Effector memory CD4-positive, alpha-beta T cell (primary cell): Measurements from ENCODE around the gene OVCA2.
"Not testable (repeated sequence)": the region's sequence is repeated elsewhere in the genome, so short reads cannot be mapped to it uniquely, and the experiment has no call there.

Experiments used
- DNase-seq, 3 donors: peaks; one replicate each; pipeline ENCODE4 v3.0.0-alpha.2; 2020
- H3K27ac ChIP-seq: 2 replicates; pipeline ENCODE4 v1.7.0; 2013; ENCODE audit warnings: mild to moderate bottlenecking, low read length, moderate library complexity; ENCODE audit not compliant: insufficient read depth, poor library complexity, severe bottlenecking
- H3K27me3 ChIP-seq: replicated peaks from 2 replicates; pipeline ENCODE4 v1.7.0; 2013; ENCODE audit warnings: mild to moderate bottlenecking, low read length; ENCODE audit not compliant: insufficient read depth, control insufficient read depth, poor library complexity, severe bottlenecking
- H3K36me3 ChIP-seq: 2 replicates; pipeline ENCODE4 v1.7.0; 2013; ENCODE audit warnings: mild to moderate bottlenecking, low read length, moderate library complexity; ENCODE audit not compliant: control insufficient read depth, insufficient read depth
- H3K4me1 ChIP-seq: 2 replicates; pipeline ENCODE4 v1.7.0; 2013; ENCODE audit warnings: low read length, mild to moderate bottlenecking; ENCODE audit not compliant: control insufficient read depth, insufficient read depth, poor library complexity, severe bottlenecking
- H3K4me3 ChIP-seq: 2 replicates; pipeline ENCODE4 v1.7.0; 2013; ENCODE audit warnings: low read length, low read depth, mild to moderate bottlenecking; ENCODE audit not compliant: insufficient read depth, poor library complexity, severe bottlenecking
- H3K9me3 ChIP-seq: 2 replicates; pipeline ENCODE4 v1.7.0; 2013; ENCODE audit warnings: mild to moderate bottlenecking, low read length, moderate library complexity; ENCODE audit not compliant: control insufficient read depth

Gene OVCA2

GRCh38 chr17:1999557-2000251 lies 42.1 kb upstream of the OVCA2 start:
- no peak overlapping the region for H3K4me3 ChIP-seq
- H3K9me3 ChIP-seq: no peaks in the 10 kb centered on the region
- peaks cover 8% of the 10 kb centered on the region for H3K27me3 ChIP-seq
- H3K27ac ChIP-seq: no peak overlapping the region
- H3K4me1 ChIP-seq: no peaks in the 10 kb centered on the region
- no peaks in the 10 kb centered on the region for H3K36me3 ChIP-seq
- no peak for DNase-seq

DNA sequence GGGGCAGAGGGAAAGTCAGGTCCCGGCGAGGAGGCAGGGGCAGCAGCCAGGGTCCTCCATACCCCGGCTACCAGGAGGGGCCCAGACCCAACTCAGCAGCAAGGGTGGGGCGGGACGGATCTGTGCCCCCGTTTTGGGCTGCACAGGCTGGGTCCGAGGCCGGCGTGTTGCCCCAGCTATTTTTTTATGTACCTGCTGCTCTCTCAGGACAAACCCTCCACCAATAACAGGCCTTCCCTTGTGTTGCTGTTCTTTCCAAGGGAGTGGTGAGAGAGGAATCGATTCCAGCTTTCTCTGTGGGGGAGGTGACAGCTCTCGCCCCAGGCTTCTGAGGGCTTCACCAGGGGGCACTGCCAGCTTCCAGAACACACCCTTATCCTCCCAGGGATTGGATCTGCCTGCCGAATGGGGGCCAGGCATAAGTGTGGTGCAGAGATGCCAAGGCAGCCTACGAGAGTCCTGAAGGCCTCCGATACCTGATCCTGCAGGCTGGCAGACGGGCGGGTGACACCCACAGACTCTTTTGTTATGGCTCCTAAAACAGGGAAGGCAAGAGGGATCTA lies 39.0 kb upstream of the OVCA2 start:
- H3K4me1 ChIP-seq: no peaks in the 10 kb centered on the region
- no peak for DNase-seq
- no peak overlapping the region for H3K4me3 ChIP-seq
- no peak overlapping the region for H3K27ac ChIP-seq
- no peaks in the 10 kb centered on the region for H3K36me3 ChIP-seq
- peaks cover 8% of the 10 kb centered on the region for H3K27me3 ChIP-seq
- H3K9me3 ChIP-seq: no peaks in the 10 kb centered on the region

DNA sequence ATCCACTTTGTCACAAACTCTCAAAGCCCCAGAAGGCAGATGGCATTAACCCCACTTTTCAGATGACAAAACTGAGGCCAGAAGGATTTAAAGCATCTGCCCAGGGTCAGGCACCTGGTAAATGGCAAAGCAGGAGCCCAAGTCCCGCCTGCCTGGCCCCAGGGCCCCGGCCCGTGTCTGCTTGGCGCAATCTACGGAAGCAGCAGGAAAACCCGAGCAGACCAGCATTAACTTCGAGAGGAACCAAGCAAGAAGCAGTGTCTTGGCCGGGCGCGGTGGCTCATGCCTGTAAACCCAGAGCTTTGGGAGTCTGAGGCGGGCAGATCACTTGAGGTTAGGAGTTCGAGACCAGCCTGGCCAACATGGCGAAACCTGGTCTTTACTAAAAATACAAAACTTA lies 38.3 kb upstream of the OVCA2 start:
- H3K27ac ChIP-seq: no peak overlapping the region
- H3K27me3 ChIP-seq: peaks cover 2% of the 10 kb centered on the region
- no peak for DNase-seq

DNA sequence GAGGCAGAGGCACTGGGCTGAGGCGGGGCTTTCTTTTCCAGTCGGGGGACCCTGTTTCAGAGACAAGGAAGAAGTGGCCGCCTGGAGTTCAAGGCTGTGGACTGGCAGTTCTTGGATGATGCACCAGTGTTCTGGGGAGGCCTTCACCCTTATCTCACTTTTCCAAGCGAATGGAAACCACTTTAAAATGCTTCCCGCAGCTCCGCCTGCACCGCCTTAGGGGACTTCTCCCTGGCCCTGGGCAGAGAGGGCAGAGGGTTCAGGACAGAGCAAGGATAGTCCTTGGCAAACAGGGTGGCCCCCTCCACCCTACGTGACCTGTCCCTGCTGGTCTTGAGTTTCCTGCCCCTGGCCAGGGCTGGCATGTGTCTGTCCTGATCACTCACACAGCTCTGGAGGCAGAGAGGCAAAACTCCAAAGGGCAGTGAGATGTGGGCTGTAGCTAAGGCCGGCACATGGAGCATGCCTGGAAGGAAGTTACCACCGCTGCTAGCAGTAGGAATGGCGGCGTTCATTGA lies 37.3 kb upstream of the OVCA2 start:
- no peak overlapping the region for H3K27ac ChIP-seq
- no peaks in the 10 kb centered on the region for H3K36me3 ChIP-seq
- no peaks in the 10 kb centered on the region for H3K9me3 ChIP-seq
- no peak for DNase-seq
- H3K4me3 ChIP-seq: no peak overlapping the region
- H3K4me1 ChIP-seq: no peaks in the 10 kb centered on the region
- no peaks in the 10 kb centered on the region for H3K27me3 ChIP-seq

More for the DNA sequence above, 38.3 kb upstream of the OVCA2 start:
- Histone ChIP-seq H3K4me3 (no peak overlapping the region), H3K9me3 (no peaks in the 10 kb centered on the region), H3K4me1 (no peaks in the 10 kb centered on the region), H3K36me3 (no peaks in the 10 kb centered on the region)

DNA sequence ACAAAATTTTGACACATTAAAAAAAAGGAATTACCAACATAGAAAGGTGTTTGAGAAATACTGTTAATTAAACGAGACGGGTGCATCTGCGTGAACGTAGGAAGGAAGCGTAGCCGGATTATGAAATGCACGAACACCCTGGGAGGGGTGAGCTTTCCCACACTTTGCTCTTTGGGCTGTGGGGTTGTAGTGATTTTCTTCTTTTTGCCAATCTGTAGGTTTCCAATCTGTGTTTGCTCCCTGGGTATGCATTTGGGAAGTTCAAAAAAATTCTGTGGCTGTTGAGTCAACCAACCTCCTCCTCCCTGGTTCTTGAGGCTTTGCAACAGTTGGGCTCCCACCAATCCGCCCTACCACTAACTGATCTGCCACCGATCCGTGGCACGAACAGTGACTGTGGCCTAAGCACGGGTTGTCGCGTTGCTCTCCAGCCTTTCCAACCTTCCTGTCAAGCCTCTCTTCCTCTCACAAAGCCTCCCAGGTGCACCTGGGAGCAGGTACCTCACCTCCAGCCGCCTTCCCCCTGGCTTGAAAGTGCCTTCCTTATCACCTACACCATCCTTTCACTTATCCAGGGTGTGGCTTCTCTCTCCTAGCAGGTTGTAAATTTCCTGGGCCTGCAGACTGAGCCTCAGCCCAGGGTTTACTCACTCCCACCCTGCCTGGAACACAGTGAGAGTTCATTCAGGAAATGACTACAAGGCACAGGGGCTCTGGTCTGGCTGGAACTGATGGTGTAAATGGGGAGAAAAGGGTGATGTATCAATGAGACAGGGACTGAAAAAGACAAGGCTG lies 33.3 kb upstream of the OVCA2 start:
- Histone ChIP-seq H3K36me3 (no peaks in the 10 kb centered on the region), H3K4me1 (no peaks in the 10 kb centered on the region), H3K27me3 (no peaks in the 10 kb centered on the region), H3K4me3 (no peak overlapping the region), H3K9me3 (no peaks in the 10 kb centered on the region), H3K27ac (no peak overlapping the region)
- DNase-seq: no peak

GRCh38 chr17:2009737-2010136 lies 32.1 kb upstream of the OVCA2 start:
- no peak overlapping the region for H3K4me3 ChIP-seq
- H3K36me3 ChIP-seq: no peaks in the 10 kb centered on the region
- H3K27ac ChIP-seq: no peak overlapping the region
- H3K27me3 ChIP-seq: no peaks in the 10 kb centered on the region
- H3K9me3 ChIP-seq: no peaks in the 10 kb centered on the region
- no peak for DNase-seq
- no peaks in the 10 kb centered on the region for H3K4me1 ChIP-seq

GRCh38 chr17:2011411-2012371 lies 30.1 kb upstream of the OVCA2 start:
- Histone ChIP-seq H3K36me3 (no peaks in the 10 kb centered on the region), H3K9me3 (no peaks in the 10 kb centered on the region), H3K4me3 (no peak overlapping the region), H3K4me1 (no peaks in the 10 kb centered on the region), H3K27ac (no peak overlapping the region), H3K27me3 (no peaks in the 10 kb centered on the region)
- DNase-seq: no peak

GRCh38 chr17:2012499-2012898 lies 29.3 kb upstream of the OVCA2 start:
- Histone ChIP-seq H3K27ac (no peak overlapping the region), H3K36me3 (no peaks in the 10 kb centered on the region), H3K27me3 (no peaks in the 10 kb centered on the region), H3K4me1 (no peaks in the 10 kb centered on the region), H3K9me3 (no peaks in the 10 kb centered on the region), H3K4me3 (no peak overlapping the region)
- no peak for DNase-seq

DNA sequence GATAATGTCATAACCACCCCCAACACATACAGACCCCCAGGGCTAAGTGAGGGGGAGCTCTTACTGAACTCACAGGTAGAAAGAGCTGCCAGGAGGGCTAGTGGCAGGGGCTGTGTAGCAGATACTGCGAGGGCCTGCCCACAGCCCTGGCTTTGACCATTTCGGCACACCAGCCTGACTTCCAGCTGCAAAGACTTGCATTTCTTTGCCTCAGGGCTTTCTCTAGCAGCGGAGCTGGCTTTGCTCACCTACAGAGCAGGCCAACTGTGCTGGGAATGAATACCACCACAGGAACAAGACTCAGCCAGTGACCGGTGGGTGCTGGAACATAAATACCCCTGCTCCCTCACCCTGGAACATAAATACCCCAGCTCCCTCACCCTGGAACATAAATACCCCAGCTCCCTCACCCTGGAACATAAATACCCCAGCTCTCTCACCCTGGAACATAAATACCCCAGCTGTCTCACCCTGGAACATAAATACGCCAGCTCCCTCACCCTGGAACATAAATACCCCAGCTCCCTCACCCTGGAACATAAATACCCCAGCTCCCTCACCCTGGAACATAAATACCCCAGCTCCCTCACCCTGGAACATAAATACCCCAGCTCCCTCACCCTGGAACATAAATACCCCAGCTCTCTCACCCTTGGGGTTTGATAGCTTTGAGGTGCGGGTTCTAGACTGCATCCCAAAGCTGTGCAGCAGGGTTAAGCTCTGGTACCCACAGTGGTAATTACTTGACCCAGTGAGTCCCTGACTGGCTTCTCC lies 28.4 kb upstream of the OVCA2 start:
- not testable (repeated sequence) for H3K36me3 ChIP-seq

More for the DNA sequence above, 28.4 kb upstream of the OVCA2 start:
- not testable (repeated sequence) for H3K27me3 ChIP-seq, H3K9me3 ChIP-seq, H3K4me1 ChIP-seq, DNase-seq, H3K27ac ChIP-seq, H3K4me3 ChIP-seq
